ENCODE data around the gene ETS2.

GRCh38 chr21:38809198-38809878 lies 3.6 kb downstream of the ETS2 start:
- TF ChIP-seq CTCF (optimal IDR thresholded peaks at IDR 0.05 in 1 of 3, IDR thresholded peaks at IDR 0.05 in 1 of 3, conservative IDR thresholded peaks at IDR 0.05 in 1 of 3; ENCODE audit: extremely low read depth in 1 of 3, insufficient read depth in 2 of 3, low read length in 3 of 3) (no peak), EZH2 (IDR thresholded peaks at IDR 0.05; ENCODE audit: low read length) (no peak)
